ENCODE data around the gene HOMEZ.

- TF ChIP-seq POLR2A (IDR thresholded peaks at IDR 0.05; ENCODE audit: low read depth, low read length) (no peak), POLR2AphosphoS5 (IDR thresholded peaks at IDR 0.05; ENCODE audit: insufficient read depth, low read depth, low read length) (no peak), CTCF (IDR thresholded peaks at IDR 0.05; ENCODE audit: extremely low read depth in 1 of 2, insufficient read depth in 1 of 2, low read depth in 1 of 2, low read length in 2 of 2) (no peak), GATA2 (IDR thresholded peaks at IDR 0.05; ENCODE audit: insufficient read depth, insufficient read length, low read depth, low read length) (no peak), JUN (IDR thresholded peaks at IDR 0.05; ENCODE audit: borderline replicate concordance, insufficient read depth, insufficient read length, low read depth) (no peak), EZH2 (IDR thresholded peaks at IDR 0.05; ENCODE audit: borderline replicate concordance, low read depth, low read length, severe bottlenecking) (no peak), FOS (IDR thresholded peaks at IDR 0.05; ENCODE audit: borderline replicate concordance, insufficient read depth, low read length) (no peak)
Measured at GRCh38 chr14:23286902-23287479, 1.1 kb upstream of the HOMEZ start.

All from endothelial cell of umbilical vein (primary cell).